ENCODE results near the gene KRTAP9-2. TPM values are rescaled to one million over a fixed set of nuclear protein-coding genes. Genes with fewer than 3 reads are reported as not detected.
"Not testable (repeated sequence)": the region's sequence is repeated elsewhere in the genome, so short reads cannot be mapped to it uniquely, and the experiment has no call there.

The KRTAP9-2 gene, protein sequence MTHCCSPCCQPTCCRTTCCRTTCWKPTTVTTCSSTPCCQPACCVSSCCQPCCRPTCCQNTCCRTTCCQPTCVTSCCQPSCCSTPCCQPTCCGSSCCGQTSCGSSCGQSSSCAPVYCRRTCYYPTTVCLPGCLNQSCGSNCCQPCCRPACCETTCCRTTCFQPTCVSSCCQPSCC
- total RNA-seq: not detected in 2 replicates

DNA sequence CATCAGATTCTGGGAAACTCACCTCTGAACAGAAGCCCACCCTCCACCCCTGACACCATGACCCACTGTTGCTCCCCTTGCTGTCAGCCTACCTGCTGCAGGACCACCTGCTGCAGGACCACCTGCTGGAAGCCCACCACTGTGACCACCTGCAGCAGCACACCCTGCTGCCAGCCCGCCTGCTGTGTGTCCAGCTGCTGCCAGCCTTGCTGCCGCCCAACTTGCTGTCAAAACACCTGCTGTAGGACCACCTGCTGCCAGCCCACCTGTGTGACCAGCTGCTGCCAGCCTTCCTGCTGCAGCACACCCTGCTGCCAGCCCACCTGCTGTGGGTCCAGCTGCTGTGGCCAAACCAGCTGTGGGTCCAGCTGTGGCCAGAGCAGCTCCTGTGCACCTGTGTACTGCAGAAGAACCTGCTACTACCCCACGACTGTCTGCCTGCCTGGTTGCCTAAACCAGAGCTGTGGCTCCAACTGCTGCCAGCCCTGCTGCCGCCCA, at the start of gene KRTAP9-2:
TSS of gene KRTAP9-2 (plus strand) at position 51 of the 498 bp plus-strand sequence. CDS start at position 58, 7 bp downstream.
- ATAC-seq (ENCODE audit: low read depth); POLR2A ChIA-PET; intact Hi-C loops (cut with micrococcal nuclease); DNase-seq; H3K36me3 Mint-ChIP-seq (ENCODE audit: low read depth); H3K27ac Mint-ChIP-seq; H3K9me3 Mint-ChIP-seq; H3K4me3 Mint-ChIP-seq; CTCF ChIA-PET; H3K4me1 Mint-ChIP-seq: not testable (repeated sequence)
- H3K27me3 Mint-ChIP-seq: peaks cover 20% of the 10 kb centered on the region

DNA sequence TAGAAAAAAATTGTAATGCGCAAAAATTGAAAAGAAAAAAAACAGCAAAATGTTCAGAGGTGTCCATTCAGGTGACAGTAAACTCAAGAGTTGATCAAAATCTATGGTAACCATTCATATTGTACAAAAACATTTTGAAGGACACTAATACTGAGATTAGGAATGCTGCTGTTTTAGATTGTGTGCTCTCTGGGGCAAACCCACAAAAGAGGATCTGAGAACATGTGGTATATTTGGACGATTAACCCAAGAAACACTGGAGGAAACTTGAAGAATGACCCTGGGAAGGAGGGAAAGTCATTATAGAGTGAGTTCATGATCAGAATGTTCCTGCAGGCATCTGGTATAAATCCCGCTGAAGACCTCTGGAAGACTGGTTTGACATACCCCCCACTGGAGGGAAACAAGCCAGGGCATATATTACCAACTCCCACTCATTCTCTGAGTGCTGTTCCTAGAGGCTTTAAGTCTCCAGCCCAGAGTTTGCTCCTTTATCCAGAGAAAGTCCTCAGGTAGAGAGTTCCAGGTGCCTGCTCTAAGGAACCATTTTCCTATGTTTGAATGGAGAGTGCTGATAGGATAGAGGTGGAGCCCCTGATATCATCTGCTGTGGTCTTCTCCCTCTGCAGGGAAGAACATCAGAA, 49.6 kb upstream of the KRTAP9-2 start:
- peaks cover 8% of the 10 kb centered on the region for H3K27me3 Mint-ChIP-seq
- peaks cover 41% of the 10 kb centered on the region for H3K4me1 Mint-ChIP-seq
- TF ChIP-seq, protein P1, sequence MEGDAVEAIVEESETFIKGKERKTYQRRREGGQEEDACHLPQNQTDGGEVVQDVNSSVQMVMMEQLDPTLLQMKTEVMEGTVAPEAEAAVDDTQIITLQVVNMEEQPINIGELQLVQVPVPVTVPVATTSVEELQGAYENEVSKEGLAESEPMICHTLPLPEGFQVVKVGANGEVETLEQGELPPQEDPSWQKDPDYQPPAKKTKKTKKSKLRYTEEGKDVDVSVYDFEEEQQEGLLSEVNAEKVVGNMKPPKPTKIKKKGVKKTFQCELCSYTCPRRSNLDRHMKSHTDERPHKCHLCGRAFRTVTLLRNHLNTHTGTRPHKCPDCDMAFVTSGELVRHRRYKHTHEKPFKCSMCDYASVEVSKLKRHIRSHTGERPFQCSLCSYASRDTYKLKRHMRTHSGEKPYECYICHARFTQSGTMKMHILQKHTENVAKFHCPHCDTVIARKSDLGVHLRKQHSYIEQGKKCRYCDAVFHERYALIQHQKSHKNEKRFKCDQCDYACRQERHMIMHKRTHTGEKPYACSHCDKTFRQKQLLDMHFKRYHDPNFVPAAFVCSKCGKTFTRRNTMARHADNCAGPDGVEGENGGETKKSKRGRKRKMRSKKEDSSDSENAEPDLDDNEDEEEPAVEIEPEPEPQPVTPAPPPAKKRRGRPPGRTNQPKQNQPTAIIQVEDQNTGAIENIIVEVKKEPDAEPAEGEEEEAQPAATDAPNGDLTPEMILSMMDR (IDR thresholded peaks at IDR 0.05): no peak
- H3K4me3 Mint-ChIP-seq: peak overlapping the region; percentile 24
- POLR2A ChIA-PET: interaction anchor here (1.0 to 1.2 kb wide), 2 partner anchors 11 to 513 kb away, joined by 3 to 4 read pairs; no protein-coding TSS in a partner anchor
- peak overlapping the region; percentile 47 for H3K27ac Mint-ChIP-seq
- CTCF ChIA-PET: no interaction called here
- ATAC-seq (ENCODE audit: low read depth) (peak; percentile 70), DNase-seq (no peak)
- no peaks in the 10 kb centered on the region for H3K9me3 Mint-ChIP-seq
- no peaks in the 10 kb centered on the region for H3K36me3 Mint-ChIP-seq (ENCODE audit: low read depth)
- intact Hi-C loops (cut with micrococcal nuclease): loop anchor here (1.0 to 5.0 kb wide), 2 partner anchors 45 to 131 kb away; no protein-coding TSS in a partner anchor

DNA sequence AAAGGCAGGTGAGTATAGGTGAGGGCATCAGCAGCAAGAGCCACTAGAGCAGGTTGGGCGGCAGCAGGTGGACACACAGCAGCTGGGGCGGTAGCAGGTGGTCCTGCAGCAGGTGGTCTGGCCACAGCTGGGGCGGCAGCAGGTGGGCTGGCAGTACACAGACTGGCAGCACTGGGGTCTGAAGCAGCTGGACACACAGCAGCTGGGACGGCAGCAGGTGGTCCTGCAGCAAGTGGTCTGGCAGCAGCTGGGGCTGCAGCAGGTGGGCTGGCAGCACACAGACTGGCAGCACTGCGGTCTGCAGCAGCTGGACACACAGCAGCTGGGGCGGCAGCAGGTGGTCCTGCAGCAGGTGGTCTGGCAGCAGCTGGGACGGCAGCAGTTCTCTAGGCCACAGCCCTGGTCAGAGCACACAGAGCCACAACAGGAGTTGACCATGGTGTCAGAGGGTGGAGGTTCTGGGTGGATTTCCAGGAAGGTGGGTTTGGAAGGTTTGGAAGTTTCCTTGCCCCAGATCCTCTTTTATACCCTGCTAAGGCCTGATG, 48.6 kb upstream of the KRTAP9-2 start, which contains the start of gene KRTAP4-2:
TSS of gene KRTAP4-2 (minus strand) at position 495 of the 545 bp plus-strand sequence. CDS start at position 438, 57 bp downstream.
- Mint-ChIP-seq H3K27ac (peak within 1 kb of the TSS; percentile 21), H3K9me3 (no peaks in the 10 kb centered on the region), H3K27me3 (peaks cover 7% of the 10 kb centered on the region), H3K4me1 (peaks cover 41% of the 10 kb centered on the region), H3K4me3 (no peak within 1 kb of the TSS), H3K36me3 (ENCODE audit: low read depth) (no peaks in the 10 kb centered on the region)
- CTCF ChIA-PET: no interaction called here
- TF ChIP-seq, protein P1 (IDR thresholded peaks at IDR 0.05): no peak
- ATAC-seq (ENCODE audit: low read depth): no peak
- intact Hi-C loops (cut with micrococcal nuclease): loop anchor here (1.0 to 5.0 kb wide), 2 partner anchors 45 to 131 kb away; no protein-coding TSS in a partner anchor
- POLR2A ChIA-PET: no interaction called here
- DNase-seq: no peak

DNA sequence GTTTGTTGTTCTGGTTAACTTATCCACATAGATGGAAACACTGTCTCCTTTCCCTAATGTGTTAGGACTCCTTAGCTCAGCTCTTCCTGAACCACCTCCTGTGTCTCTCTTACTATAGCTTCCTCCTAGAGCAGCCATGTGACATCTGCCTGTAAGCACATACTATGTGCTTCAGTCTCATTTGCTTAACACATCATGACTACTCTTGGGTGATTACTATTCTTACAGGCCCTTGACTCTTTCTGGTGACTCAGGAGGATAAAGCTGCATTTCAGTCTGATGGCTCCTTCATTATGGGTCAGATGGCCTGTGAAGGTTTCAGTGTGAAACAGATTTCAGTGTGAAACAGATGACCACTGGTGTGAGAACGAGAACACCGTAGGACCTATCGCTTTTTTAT, 48.1 kb upstream of the KRTAP9-2 start:
- peaks cover 2% of the 10 kb centered on the region for H3K27me3 Mint-ChIP-seq
- POLR2A ChIA-PET: no interaction called here
- H3K27ac Mint-ChIP-seq: peak overlapping the region; percentile 21
- no peak overlapping the region for H3K4me3 Mint-ChIP-seq
- intact Hi-C loops (cut with micrococcal nuclease): loop anchor here (5.0 kb wide), 1 partner anchor 46 kb away; no protein-coding TSS in a partner anchor
- no peaks in the 10 kb centered on the region for H3K9me3 Mint-ChIP-seq
- CTCF ChIA-PET: interaction anchor here (0.6 kb wide), 1 partner anchor 255 kb away, joined by 3 read pairs; no protein-coding TSS in a partner anchor
- peaks cover 39% of the 10 kb centered on the region for H3K4me1 Mint-ChIP-seq
- TF ChIP-seq, protein P1 (IDR thresholded peaks at IDR 0.05): no peak
- no peak for DNase-seq
- H3K36me3 Mint-ChIP-seq (ENCODE audit: low read depth): no peaks in the 10 kb centered on the region
- peak; percentile 75 for ATAC-seq (ENCODE audit: low read depth)

DNA sequence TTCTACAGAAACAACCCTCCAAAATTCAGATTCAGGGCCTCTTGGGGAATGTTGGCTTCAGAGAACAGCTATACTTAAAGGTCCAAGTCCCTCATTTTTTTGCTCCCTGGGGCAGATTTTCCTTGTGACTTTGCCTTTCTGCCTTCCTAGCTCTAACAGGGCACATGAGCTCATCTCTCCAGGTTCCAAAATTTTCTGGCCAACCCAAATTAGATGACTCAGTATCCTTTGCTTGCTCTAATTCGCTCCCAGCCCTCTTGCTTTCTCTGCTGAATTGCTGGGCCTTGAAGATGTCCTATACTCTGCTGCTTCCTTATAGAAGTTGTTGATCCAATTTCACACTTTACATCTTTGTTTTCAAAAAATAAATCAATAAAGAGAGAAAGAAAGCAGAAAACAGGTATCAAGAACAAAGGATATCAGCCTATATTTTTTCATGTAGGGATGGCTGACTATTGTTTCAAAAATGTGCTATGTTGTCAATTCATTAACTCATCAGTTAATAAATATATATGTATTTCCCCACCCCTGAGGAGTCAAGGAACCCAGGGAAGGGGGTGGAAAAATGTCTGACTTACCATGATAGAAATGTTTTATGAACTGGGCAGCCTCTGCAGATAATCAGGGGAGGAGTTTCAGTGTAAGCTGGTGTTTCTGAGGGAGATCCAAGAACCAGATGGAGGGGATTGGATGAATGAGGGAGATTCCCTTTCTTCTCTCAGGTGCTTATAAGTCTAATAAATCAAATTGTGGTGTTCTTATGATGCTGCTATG, 47.4 kb upstream of the KRTAP9-2 start:
- Mint-ChIP-seq H3K4me1 (peaks cover 38% of the 10 kb centered on the region), H3K27ac (peak overlapping the region; percentile 9), H3K4me3 (no peak overlapping the region), H3K9me3 (no peaks in the 10 kb centered on the region), H3K27me3 (no peaks in the 10 kb centered on the region), H3K36me3 (ENCODE audit: low read depth) (no peaks in the 10 kb centered on the region)
- no peak for ATAC-seq (ENCODE audit: low read depth)
- intact Hi-C loops (cut with micrococcal nuclease): loop anchor here (5.0 kb wide), 1 partner anchor 47 kb away; no protein-coding TSS in a partner anchor
- ChIA-PET CTCF (interaction anchor here (0.6 kb wide), 1 partner anchor 254 kb away, joined by 3 read pairs; no protein-coding TSS in a partner anchor), POLR2A (no interaction called here)
- DNase-seq: no peak
- TF ChIP-seq, protein P1 (IDR thresholded peaks at IDR 0.05): no peak
